CD4-positive, CD25-positive, alpha-beta regulatory T cell (primary cell): Measurements from ENCODE around the gene DBX2. TPM values are rescaled to one million over a fixed set of nuclear protein-coding genes. Genes with fewer than 3 reads are reported as not detected.

Experiments used
- ATAC-seq, 2 donors: fragments of 150-1000 bp; cut with Tn5 transposase; one replicate each; pipeline ENCODE4 v1.10.0; 2021; ENCODE audit warnings: low read depth in 2 of 2, moderate number of reproducible peaks in 2 of 2, moderate library complexity in 1 of 2
- DNase-seq, 3 donors: peaks; one replicate each; pipeline versions ENCODE4 v3.0.0 to v3.0.0-alpha.2; 2012 to 2022; ENCODE audit warnings: mixed read lengths in 1 of 3
- H3K27ac ChIP-seq: one replicate; pipeline ENCODE4 v1.7.0; 2013; ENCODE audit warnings: mild to moderate bottlenecking, low read length; ENCODE audit not compliant: insufficient read depth, poor library complexity, severe bottlenecking
- H3K27me3 ChIP-seq: one replicate; pipeline ENCODE4 v1.7.0; 2013; ENCODE audit warnings: low read length; ENCODE audit not compliant: control insufficient read depth, insufficient read depth
- H3K36me3 ChIP-seq: one replicate; pipeline ENCODE4 v1.7.0; 2013; ENCODE audit warnings: mild to moderate bottlenecking, low read length, moderate library complexity; ENCODE audit not compliant: control insufficient read depth, insufficient read depth
- H3K4me1 ChIP-seq: 2 replicates; pipeline ENCODE4 v1.7.0; 2013; ENCODE audit warnings: mild to moderate bottlenecking, low read length; ENCODE audit not compliant: insufficient read depth, control insufficient read depth, poor library complexity, severe bottlenecking
- H3K4me3 ChIP-seq: one replicate; pipeline ENCODE4 v1.7.0; 2013; ENCODE audit warnings: low read depth, mild to moderate bottlenecking, low read length, moderate library complexity
- H3K9me3 ChIP-seq, 2 experiments: 1 replicate in 1 of 2; 2 replicates in 1 of 2; pipeline ENCODE4 v1.7.0; 2013; ENCODE audit warnings: low read length in 2 of 2, mild to moderate bottlenecking in 1 of 2, moderate library complexity in 1 of 2; ENCODE audit not compliant: control insufficient read depth in 2 of 2
- H3K27ac Mint-ChIP-seq, 3 donors: one replicate each; pipeline ENCODE4 v1.8.0; 2020 to 2022; ENCODE audit warnings: mild to moderate bottlenecking in 3 of 3, mixed read lengths in 3 of 3, moderate library complexity in 2 of 3
- H3K27me3 Mint-ChIP-seq: one replicate; pipeline ENCODE4 v1.8.0; 2022; ENCODE audit warnings: mild to moderate bottlenecking, mixed read lengths
- H3K36me3 Mint-ChIP-seq: one replicate; pipeline ENCODE4 v1.8.0; 2020; ENCODE audit warnings: mixed read lengths
- H3K4me1 Mint-ChIP-seq, 4 donors: one replicate each; pipeline ENCODE4 v1.8.0; 2020 to 2022; ENCODE audit warnings: mixed read lengths in 4 of 4, mild to moderate bottlenecking in 1 of 4
- H3K4me3 Mint-ChIP-seq, 4 donors: one replicate each; pipeline ENCODE4 v1.8.0; 2020 to 2022; ENCODE audit warnings: mild to moderate bottlenecking in 4 of 4, mixed read lengths in 4 of 4, moderate library complexity in 3 of 4
- H3K9me3 Mint-ChIP-seq, 7 donors: one replicate each; pipeline ENCODE4 v1.8.0; 2020 to 2022; ENCODE audit warnings: mixed read lengths in 7 of 7, mild to moderate bottlenecking in 3 of 7, moderate library complexity in 2 of 7
- polyA plus RNA-seq, 4 donors: library from polyadenylated mRNA; unstranded; fragments of 300-500 nt; fragmentation: Illumina TruSeq; gene quantifications; one replicate each; pipeline ENCODE4 v1.2.3, GENCODE V29; 2021
- total RNA-seq: library from RNA; stranded (reverse); gene quantifications from one replicate; pipeline ENCODE4 v1.2.3, GENCODE V29; 2022

Gene DBX2
- total and polyA plus RNA-seq, 5 donors from 2014 or later: not detected

GRCh38 chr12:45077251-45077650 is 26.4 kb upstream of the DBX2 start:
- H3K27ac Mint-ChIP-seq: no peak overlapping the region
- no peak for ATAC-seq
- Histone ChIP-seq H3K4me1 (no peaks in the 10 kb centered on the region), H3K9me3 (no peaks in the 10 kb centered on the region), H3K27ac (no peak overlapping the region), H3K4me3 (no peak overlapping the region), H3K27me3 (peaks cover 3% of the 10 kb centered on the region), H3K36me3 (no peaks in the 10 kb centered on the region)
- H3K4me3 Mint-ChIP-seq: no peak overlapping the region
- no peak for DNase-seq
- no peaks in the 10 kb centered on the region for H3K4me1 Mint-ChIP-seq
- peaks cover 7% of the 10 kb centered on the region for H3K27me3 Mint-ChIP-seq
- H3K9me3 Mint-ChIP-seq: peaks cover 0 to 6% (median 0%) of the 10 kb centered on the region in 7 donors
- no peaks in the 10 kb centered on the region for H3K36me3 Mint-ChIP-seq

GRCh38 chr12:45076417-45077026 is 25.6 kb upstream of the DBX2 start:
- no peak overlapping the region for H3K27ac ChIP-seq
- Mint-ChIP-seq H3K4me3 (no peak overlapping the region), H3K27ac (no peak overlapping the region), H3K36me3 (no peaks in the 10 kb centered on the region), H3K27me3 (peaks cover 7% of the 10 kb centered on the region), H3K4me1 (no peaks in the 10 kb centered on the region), H3K9me3 (peaks cover 0 to 6% (median 0%) of the 10 kb centered on the region in 7 donors)
- DNase-seq (no peak), ATAC-seq (no peak)
- peaks cover 3% of the 10 kb centered on the region for H3K27me3 ChIP-seq
- H3K36me3 ChIP-seq: no peaks in the 10 kb centered on the region
- H3K9me3 ChIP-seq: no peaks in the 10 kb centered on the region
- no peaks in the 10 kb centered on the region for H3K4me1 ChIP-seq
- no peak overlapping the region for H3K4me3 ChIP-seq

GRCh38 chr12:45075587-45076282 is 24.8 kb upstream of the DBX2 start:
- H3K36me3 Mint-ChIP-seq: no peaks in the 10 kb centered on the region
- no peaks in the 10 kb centered on the region for H3K36me3 ChIP-seq
- peaks cover 0 to 6% (median 0%) of the 10 kb centered on the region in 7 donors for H3K9me3 Mint-ChIP-seq
- H3K27me3 Mint-ChIP-seq: peaks cover 12% of the 10 kb centered on the region
- H3K27ac Mint-ChIP-seq: no peak overlapping the region
- H3K27me3 ChIP-seq: peaks cover 3% of the 10 kb centered on the region
- H3K9me3 ChIP-seq: no peaks in the 10 kb centered on the region
- H3K4me3 ChIP-seq: no peak overlapping the region
- H3K4me1 Mint-ChIP-seq: no peaks in the 10 kb centered on the region
- H3K4me3 Mint-ChIP-seq: no peak overlapping the region
- ATAC-seq: no peak
- H3K4me1 ChIP-seq: no peaks in the 10 kb centered on the region
- no peak overlapping the region for H3K27ac ChIP-seq
- DNase-seq: no peak

- H3K27ac ChIP-seq: no peak overlapping the region
- H3K4me1 ChIP-seq: no peaks in the 10 kb centered on the region
- peaks cover 0 to 5% of the 10 kb centered on the region in 2 experiments for H3K9me3 ChIP-seq
- DNase-seq: no peak
- Mint-ChIP-seq H3K36me3 (no peaks in the 10 kb centered on the region), H3K27ac (no peak overlapping the region), H3K4me1 (no peaks in the 10 kb centered on the region), H3K4me3 (peak overlapping the region in 1 of 4 donors; percentile 23), H3K9me3 (peaks cover 0 to 15% (median 6%) of the 10 kb centered on the region in 7 donors), H3K27me3 (no peaks in the 10 kb centered on the region)
- H3K36me3 ChIP-seq: no peaks in the 10 kb centered on the region
- ATAC-seq: no peak
- no peak overlapping the region for H3K4me3 ChIP-seq
- H3K27me3 ChIP-seq: no peaks in the 10 kb centered on the region
Observed at GRCh38 chr12:45065125-45065626, 14.3 kb upstream of the DBX2 start.

- H3K36me3 Mint-ChIP-seq: no peaks in the 10 kb centered on the region
- Histone ChIP-seq H3K4me1 (no peaks in the 10 kb centered on the region), H3K27ac (no peak overlapping the region), H3K36me3 (no peaks in the 10 kb centered on the region), H3K27me3 (no peaks in the 10 kb centered on the region), H3K9me3 (peaks cover 0 to 2% of the 10 kb centered on the region in 2 experiments), H3K4me3 (no peak overlapping the region)
- DNase-seq: no peak
- no peak overlapping the region for H3K27ac Mint-ChIP-seq
- no peaks in the 10 kb centered on the region for H3K4me1 Mint-ChIP-seq
- no peaks in the 10 kb centered on the region for H3K27me3 Mint-ChIP-seq
- no peak overlapping the region for H3K4me3 Mint-ChIP-seq
- peaks cover 0 to 8% (median 2%) of the 10 kb centered on the region in 7 donors for H3K9me3 Mint-ChIP-seq
- ATAC-seq: no peak
Observed at GRCh38 chr12:45060976-45061375, 10.1 kb upstream of the DBX2 start.

GRCh38 chr12:45051572-45052125 is 750 bp upstream of the DBX2 start:
- Mint-ChIP-seq H3K36me3 (no peaks in the 10 kb centered on the region), H3K4me3 (no peak overlapping the region)

GRCh38 chr12:45049912-45050750 is 768 bp downstream of the DBX2 start:
- peaks cover 18% of the 10 kb centered on the region for H3K27me3 ChIP-seq
- no peaks in the 10 kb centered on the region for H3K9me3 ChIP-seq
- Mint-ChIP-seq H3K27ac (no peak overlapping the region), H3K4me1 (peaks cover 0 to 2% (median 0%) of the 10 kb centered on the region in 4 donors), H3K27me3 (peaks cover 48% of the 10 kb centered on the region), H3K9me3 (peaks cover 0 to 7% (median 0%) of the 10 kb centered on the region in 7 donors), H3K4me3 (peak overlapping the region in 1 of 4 donors; percentile 56), H3K36me3 (no peaks in the 10 kb centered on the region)
- DNase-seq (no peak), ATAC-seq (no peak)
- no peak overlapping the region for H3K27ac ChIP-seq
- no peak overlapping the region for H3K4me3 ChIP-seq
- H3K36me3 ChIP-seq: no peaks in the 10 kb centered on the region
- H3K4me1 ChIP-seq: no peaks in the 10 kb centered on the region

More at GRCh38 chr12:45051572-45052125, 750 bp upstream of the DBX2 start:
- ATAC-seq (no peak), DNase-seq (no peak)
- peaks cover 16% of the 10 kb centered on the region for H3K27me3 ChIP-seq
- H3K9me3 ChIP-seq: no peaks in the 10 kb centered on the region
- no peak overlapping the region for H3K27ac Mint-ChIP-seq
- no peaks in the 10 kb centered on the region for H3K36me3 ChIP-seq
- no peak overlapping the region for H3K27ac ChIP-seq
- peaks cover 48% of the 10 kb centered on the region for H3K27me3 Mint-ChIP-seq
- peaks cover 0 to 7% (median 0%) of the 10 kb centered on the region in 7 donors for H3K9me3 Mint-ChIP-seq
- H3K4me1 Mint-ChIP-seq: peaks cover 0 to 2% (median 0%) of the 10 kb centered on the region in 4 donors
- no peaks in the 10 kb centered on the region for H3K4me1 ChIP-seq
- H3K4me3 ChIP-seq: no peak overlapping the region
